Lower leg skin (tissue), 4 donors: Measurements from ENCODE around the gene STARD10. TPM values are rescaled to one million over a fixed set of nuclear protein-coding genes. Genes with fewer than 3 reads are reported as not detected.

ENCODE experiments used
- DNase-seq, 2 donors: peaks; one replicate each; pipeline ENCODE4 v3.0.0-alpha.2; 2019; ENCODE audit warnings: low spot score in 2 of 2
- H3K4me3 ChIP-seq: fragments of 200-600 bp; sonication (generic); 2 replicates; pipeline ENCODE4 v1.5.1; 2017; ENCODE audit warnings: mild to moderate bottlenecking, low read depth; ENCODE audit not compliant: poor library complexity, severe bottlenecking
- CTCF ChIP-seq, 3 donors: fragments of 450-650 bp; IDR thresholded peaks; one replicate each; pipeline ENCODE4 v1.5.1; 2016; ENCODE audit warnings: antibody characterized with exemption in 3 of 3, mild to moderate bottlenecking in 3 of 3, moderate library complexity in 2 of 3
- POLR2A ChIP-seq, 2 donors: fragments of 450-650 bp; IDR thresholded peaks; one replicate each; pipeline ENCODE4 v1.6.1; 2016 to 2017; ENCODE audit warnings: antibody characterized with exemption in 2 of 2, mild to moderate bottlenecking in 1 of 2, moderate library complexity in 1 of 2
- WGBS, 2 donors: methylation state at CpG; one replicate each; pipeline ENCODE4 v1.1.5; 2018; 5-methylcytosine and 5-hydroxymethylcytosine counted together
- intact Hi-C: fragments of 100-400 bp; cut with DNase I; formaldehyde crosslinking; loops from one replicate; pipeline ENCODE4 v1.15.0; 2023; ENCODE audit warnings: low total_unique reads
- total RNA-seq, 4 donors: library from RNA; depleted of rRNA; stranded (reverse); fragments of >200 nt; gene quantifications; one replicate each; pipeline ENCODE4 v1.1.0, GENCODE V29; 2016

Gene STARD10
- total RNA-seq, 4 donors from 2014 or later, result 90.3 to 119 (median 110) TPM

GRCh38 chr11:72775288-72776110 lies 18.3 kb downstream of the STARD10 start:
- no peak for TF ChIP-seq POLR2A (IDR thresholded peaks at IDR 0.05)
- no peak for TF ChIP-seq CTCF (IDR thresholded peaks at IDR 0.05)
- WGBS, 2 donors, result 81 to 93% methylated on average over 7 of the region's 7 CpGs
- intact Hi-C loops, result no loop called here
- no peak for DNase-seq
- H3K4me3 ChIP-seq, result no peak overlapping the region

- TF ChIP-seq CTCF (IDR thresholded peaks at IDR 0.05), result no peak
- TF ChIP-seq POLR2A (IDR thresholded peaks at IDR 0.05), result no peak
- 69 to 80% methylated on average over 6 of the region's 6 CpGs for WGBS, 2 donors
- H3K4me3 ChIP-seq, result no peak overlapping the region
- no peak for DNase-seq
- intact Hi-C loops, result no loop called here
These were observed 19.3 kb downstream of the STARD10 start for GRCh38 chr11:72774499-72774898.

GRCh38 chr11:72773696-72774095 lies 20.2 kb downstream of the STARD10 start:
- no peak for DNase-seq
- WGBS, 2 donors, result 39 to 50% methylated on average over 6 of the region's 6 CpGs
- no peak overlapping the region for H3K4me3 ChIP-seq
- intact Hi-C loops, result no loop called here
- TF ChIP-seq CTCF (IDR thresholded peaks at IDR 0.05) (no peak), POLR2A (IDR thresholded peaks at IDR 0.05) (no peak)

GRCh38 chr11:72773291-72773690 lies 20.6 kb downstream of the STARD10 start:
- no peak for DNase-seq
- no peak overlapping the region for H3K4me3 ChIP-seq
- 23% methylated on average over 5 of the region's 5 CpGs for WGBS, 2 donors
- TF ChIP-seq POLR2A (IDR thresholded peaks at IDR 0.05) (no peak), CTCF (IDR thresholded peaks at IDR 0.05) (no peak)
- intact Hi-C loops, result no loop called here

GRCh38 chr11:72772059-72772458 lies 21.8 kb downstream of the STARD10 start:
- intact Hi-C loops, result no loop called here

More at GRCh38 chr11:72772059-72772458, 21.8 kb downstream of the STARD10 start:
- TF ChIP-seq POLR2A (IDR thresholded peaks at IDR 0.05) (no peak), CTCF (IDR thresholded peaks at IDR 0.05) (no peak)
- no peak for DNase-seq
- H3K4me3 ChIP-seq, result no peak overlapping the region
- 87 to 91% methylated on average over 12 of the region's 12 CpGs for WGBS, 2 donors
